GM21529 (cell line): ENCODE measurements around the gene PIRT.

Experiments
- ATAC-seq: cut with Tn5 transposase; IDR thresholded peaks from one replicate; pipeline ENCODE4 v1.9.1; 2021; ENCODE audit not compliant: unreplicated experiment

The PIRT gene

DNA sequence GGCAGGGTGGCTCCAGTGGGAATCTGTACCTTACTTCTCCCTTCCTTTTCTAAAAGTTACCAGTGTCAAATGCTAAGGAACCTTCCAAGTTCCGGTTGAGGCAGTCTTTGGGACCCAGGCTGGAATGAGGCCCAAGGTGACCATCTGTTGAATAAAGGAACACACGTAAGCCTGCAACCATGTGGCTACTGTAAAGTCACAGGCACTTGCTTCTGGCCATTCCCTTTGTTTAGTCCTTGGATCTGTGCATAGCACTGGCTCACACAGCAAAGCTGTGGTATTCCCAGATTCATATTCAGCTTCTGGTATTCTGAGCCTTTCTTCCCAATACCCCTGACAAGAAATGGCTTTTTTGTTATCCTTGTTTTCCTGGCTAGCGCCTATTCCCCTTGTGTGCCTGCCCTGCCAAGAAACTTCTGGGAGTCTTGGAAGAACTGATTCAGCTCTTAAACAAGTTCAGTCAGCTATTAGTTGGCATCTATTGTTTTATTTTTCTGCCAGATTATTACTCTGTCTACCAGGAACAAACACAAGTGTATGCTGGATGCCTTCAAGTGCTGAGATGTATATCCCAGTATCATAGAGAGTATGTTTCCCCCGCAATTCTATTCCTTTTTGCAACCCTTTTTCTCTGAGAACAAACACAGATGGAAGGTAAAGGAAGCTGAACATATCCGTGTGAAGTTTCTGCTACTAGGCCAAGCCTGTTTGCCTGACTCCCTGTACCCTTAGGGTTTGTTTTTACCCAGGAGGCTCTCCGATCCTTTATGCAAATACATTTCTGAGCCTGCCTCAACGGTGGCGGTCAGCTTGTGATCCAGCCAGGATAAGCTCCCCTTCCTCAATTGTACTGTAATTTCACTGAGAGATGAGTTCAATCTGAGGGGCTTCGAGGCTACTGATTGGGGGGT, 47.1 kb downstream of the PIRT start:
- no peak for ATAC-seq

DNA sequence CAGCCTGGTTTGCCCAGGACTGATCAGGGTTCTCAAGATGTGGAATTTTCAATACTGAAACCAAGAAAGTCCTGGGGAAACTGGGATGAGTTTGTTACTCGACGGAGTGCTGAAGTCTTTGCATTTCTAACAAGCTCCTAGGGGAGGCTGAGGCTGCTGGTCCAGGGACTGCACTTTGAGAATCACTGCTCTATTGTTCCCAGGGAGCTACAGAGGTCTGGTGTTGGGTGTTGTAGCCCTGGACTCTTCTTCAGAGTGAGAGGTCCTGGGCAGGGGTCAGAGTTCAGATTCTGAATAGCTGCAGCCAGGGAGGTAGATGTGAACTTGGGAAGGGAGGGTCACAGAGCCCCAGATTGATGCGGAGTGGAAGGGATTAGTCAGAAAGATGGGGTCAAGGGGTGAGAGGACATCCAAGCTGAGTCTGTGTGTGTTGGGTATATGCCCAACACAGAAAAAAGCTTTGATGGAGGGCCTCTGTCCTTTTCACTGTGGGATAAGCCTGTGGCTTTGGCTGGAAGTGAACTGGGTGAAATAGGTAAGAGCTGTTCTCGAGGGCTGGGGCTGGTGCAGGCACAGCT, 48.1 kb downstream of the PIRT start:
- no peak for ATAC-seq

DNA sequence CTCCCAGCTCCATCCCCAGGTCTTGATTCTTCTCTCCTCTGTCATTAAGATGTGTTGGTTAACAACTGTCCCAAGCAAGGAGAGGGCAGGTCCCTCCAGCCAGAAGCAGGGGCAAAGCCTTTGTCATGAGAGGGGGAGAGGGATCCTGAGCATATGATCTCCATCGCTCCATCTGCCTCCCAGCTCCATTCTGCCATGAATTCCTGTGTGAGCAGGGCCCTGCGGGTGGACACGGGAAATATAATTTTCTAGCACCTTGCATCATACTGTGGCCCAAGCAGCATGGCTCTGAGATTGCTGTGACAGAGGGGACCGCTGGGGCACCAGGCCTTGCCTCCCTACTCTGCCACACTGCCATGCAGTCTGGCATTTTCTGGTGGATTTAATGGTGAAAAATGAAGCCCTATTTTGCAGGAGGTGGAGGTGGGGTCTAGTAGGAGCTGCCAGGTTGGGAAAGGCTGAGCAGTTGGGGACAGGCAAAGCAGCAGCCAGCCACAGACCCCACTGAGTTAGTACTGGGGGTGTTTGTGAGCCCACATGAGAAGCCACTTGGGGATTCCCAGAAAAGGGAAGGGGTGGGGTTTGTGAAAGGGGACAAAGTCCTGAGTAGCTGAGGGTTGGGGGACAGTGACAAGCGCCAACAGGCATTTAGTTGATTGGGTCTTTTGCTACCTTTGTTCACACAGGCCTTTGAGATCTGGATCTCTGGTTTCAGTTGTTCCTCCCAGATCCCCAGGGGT, 50.4 kb downstream of the PIRT start:
- ATAC-seq = no peak

DNA sequence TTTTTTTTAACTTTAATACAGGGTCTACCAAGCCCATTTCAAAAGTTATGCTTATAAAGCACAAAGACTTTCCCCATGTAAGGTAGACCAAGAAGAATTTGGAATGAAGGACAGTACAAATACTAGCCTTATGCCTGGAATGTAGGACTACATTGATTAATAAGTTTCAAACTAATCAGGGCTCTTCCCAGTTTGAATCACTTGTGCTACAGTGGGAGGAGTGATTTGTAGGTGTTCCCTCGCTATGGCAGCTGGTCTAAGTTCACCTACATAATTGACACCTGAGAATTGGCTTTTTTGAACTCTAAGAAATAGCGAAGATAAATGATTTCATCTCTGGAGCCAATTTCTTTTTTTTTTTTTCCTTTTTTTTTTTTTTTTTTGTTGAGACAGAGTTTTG, 52.6 kb downstream of the PIRT start:
- ATAC-seq = no peak

DNA sequence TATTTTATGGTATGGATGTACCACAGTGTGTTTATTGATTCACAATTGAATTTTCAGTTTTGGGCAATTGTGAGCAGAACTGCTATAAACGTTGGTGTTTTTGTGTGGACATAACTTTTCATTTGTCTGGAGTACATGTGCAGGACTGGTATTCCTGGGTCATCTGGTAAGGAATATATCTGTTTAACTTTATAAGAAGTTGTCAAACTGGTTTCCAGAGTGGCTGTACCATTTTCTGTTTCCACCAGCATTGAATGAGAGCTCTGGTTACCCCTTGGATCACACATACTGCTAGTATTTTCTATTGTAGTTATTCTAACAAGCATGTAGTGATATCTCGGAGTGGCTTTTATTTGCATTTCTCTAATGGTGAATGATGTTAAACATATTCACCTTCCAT, 58.3 kb downstream of the PIRT start:
- no peak for ATAC-seq

DNA sequence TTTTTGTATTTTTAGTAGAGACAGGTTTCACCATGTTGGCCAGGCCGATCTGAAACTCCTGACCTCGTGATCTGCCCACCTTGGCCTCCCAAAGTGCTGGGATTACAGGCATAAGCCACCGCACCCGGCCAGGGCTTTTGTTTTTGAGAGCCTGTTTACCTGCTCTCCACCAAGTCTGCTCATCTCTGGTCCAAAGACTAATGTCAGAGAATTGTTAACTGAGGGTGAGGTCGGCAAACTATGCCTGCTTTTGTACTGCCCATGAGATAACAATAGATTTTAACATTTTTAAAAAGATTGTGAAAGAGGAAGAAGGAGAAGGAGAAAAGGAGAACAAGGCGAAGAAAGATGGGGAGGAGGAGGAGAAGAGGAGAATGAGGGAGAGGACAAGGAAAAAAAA, 60.0 kb downstream of the PIRT start:
- no peak for ATAC-seq

DNA sequence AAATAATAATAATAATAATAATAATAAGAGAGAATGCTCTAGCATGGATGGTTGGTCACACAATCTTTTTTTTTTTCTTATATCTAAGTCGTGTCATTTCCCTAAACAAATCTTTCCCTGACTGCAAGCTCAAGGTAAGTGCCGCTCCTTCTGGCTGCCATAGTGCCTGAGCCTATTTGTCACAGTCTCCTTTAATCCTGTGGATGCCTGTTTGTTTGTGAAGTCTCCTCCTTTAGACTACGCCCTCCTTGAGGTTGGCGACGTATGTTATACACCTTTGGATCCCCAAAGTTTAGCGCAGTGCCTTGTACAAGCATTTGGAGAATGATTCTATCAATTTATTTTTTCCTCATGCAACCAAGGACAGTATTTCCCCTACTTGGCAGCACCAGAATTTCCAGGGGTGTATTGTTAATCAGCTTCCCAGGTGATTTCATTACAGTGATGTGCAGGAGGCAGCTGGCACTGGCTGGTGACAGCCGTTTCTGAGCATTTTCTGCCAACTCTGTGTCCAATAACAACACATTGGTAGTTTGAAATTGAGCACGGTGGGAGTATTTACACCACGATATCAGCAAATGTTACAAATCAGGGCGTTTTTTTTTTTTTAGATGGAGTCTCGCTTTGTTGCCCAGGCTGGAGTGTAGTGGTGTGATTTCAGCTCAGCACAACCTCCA, 60.6 kb downstream of the PIRT start:
- ATAC-seq = no peak

DNA sequence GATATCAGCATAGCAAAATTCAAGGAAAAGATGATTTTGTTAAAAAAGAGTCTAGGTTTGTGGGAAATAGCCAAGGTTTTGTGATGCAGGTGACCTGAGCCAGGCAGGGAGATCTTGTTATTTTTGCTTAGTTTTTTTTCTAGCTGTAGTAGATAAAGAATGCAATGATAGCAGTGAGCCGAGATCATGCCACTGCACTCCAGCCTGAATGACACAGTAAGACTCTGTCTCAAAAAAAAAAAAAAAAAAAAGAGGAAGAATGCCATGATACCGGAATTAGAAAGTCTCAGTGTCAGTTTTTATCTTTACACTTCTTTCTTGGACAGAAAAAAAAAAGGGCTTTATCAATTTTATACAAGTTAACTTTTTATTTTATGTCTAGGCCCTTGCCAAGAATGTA, 61.5 kb downstream of the PIRT start:
- ATAC-seq = no peak

DNA sequence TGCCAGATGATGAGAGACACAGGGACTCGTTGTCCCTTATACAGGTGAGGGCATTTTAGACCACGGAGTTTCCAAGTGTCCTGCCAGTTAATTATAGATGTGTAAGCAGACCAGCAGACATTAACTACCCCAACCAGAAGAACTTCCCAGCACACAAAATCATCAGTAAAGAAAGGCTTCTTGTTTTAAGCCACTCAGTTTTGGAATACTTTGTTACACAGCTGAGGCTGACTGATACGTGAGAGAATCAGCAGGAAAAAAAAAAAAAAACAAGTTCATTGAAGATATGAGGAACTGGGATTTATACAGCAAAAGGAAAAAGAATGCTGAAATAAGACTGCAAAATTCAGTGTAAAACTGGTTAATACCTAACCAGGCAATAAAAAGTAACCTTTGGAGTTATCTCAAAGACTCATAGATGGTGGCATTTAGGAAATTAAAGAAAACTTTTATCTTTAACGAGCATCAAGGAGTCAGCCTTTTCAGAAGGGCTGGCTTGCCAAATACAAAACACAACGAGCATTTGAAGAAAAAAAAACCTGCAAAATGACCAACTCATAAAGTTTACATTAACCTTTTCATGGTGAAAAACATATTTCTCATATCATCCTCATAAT, 62.0 kb downstream of the PIRT start:
- no peak for ATAC-seq

DNA sequence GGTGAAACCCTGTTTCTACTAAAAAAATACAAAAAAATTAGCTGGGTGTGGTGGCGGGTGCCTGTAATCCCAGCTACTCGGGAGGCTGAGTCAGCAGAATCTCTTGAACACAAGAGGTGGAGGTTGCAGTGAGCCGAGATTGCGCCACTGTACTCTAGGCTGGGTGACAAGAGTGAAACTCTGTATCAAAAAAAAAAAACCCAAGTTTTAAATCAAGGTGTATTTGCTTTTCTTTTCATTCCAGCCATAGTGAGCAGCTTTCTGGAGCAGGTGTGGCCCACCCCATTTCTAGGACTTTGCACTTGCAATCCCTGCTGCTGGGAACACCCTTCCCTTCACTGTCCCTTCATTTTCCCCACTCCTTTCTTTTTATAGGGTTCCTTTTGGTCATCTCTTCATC, 62.8 kb downstream of the PIRT start:
- ATAC-seq = no peak

DNA sequence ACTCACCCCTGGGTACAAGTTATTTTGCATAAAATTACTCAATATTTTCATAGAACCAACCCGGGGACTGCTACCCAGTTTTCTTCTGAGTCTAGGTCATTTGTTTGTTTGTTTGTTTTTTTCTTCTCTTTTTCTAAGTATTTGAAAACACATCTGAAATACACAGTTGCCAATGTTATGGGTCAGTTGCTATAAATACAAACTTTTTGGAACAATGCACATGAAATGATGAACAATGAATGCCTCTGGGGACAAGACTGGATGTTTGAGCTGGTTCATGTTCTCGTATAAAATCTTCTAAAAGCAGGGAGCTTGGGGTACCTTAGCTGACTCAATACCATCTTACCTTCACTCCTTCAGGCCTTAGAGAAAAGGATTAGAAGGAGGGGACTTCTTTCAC, 64.5 kb downstream of the PIRT start:
- no peak for ATAC-seq
